RPMI7951 (cell line): ENCODE measurements around the gene PTRHD1. TPM values are rescaled to one million over a fixed set of nuclear protein-coding genes. Genes with fewer than 3 reads are reported as not detected.

Experiments used
- DNase-seq: peaks from one replicate; pipeline ENCODE4 v3.0.0-alpha.2; 2012; ENCODE audit warnings: low read depth
- total RNA-seq: library from RNA; depleted of rRNA; stranded (reverse); fragments of >200 nt; shearing (Covaris generic); gene quantifications from 2 replicates; pipeline ENCODE4 v1.2.3, GENCODE V29; 2014

The PTRHD1 gene
- total RNA-seq, 1 experiment from 2014 or later = 56.4 TPM

DNA sequence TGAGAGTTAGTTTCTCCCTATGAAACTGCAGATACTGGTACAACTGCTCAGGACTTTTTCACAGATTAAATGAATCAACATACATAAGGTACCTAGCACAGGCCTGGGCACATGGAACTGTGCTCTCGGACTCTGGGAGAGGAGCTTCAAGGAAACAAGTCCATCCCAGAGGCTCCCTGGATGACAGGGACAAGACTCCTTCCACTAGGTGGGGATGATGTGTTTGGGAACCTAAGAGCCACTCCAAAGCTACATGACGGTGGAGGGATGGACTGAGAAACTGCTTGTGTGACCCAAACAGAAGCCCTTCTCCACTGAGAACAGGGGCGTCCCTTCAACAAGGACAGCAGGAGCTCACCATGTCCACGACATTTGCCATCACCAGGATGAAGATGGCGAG is 37.2 kb upstream of the PTRHD1 start:
- peak; percentile 49 for DNase-seq

DNA sequence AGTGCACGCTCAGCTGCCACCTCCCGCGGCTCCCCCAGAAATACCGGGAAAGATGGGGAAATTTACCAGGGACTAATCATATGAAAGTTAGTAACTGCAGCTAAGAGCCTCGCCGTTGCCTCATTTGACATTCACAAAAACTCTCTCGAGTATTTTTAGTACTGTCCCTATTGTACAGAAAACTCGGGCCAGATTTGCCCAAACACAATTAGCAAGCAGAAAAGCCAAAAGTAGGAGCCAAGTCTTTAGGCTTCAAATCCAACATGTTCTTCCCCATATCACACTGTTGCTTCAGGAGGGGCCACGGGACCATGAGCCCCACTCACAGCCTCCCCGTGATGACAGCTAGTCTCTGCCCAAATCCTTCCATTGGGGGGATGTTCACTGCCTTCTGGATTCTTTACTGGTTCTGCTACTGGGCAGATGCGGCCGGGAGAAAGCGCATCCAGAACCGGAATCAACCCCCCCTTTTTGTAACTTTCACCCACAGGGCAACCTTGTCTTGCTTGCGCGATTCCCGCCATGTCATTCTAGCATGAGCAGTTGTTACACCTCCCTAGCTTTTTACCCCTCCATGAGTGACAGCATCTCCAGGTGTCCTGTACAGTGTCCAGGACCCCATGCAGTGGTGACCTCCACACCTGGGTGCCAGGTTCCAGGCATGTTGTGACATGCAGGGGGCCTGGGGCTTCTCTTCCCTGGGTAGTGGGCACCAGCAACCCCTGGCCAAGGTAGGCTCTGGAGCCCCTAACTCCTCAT is 35.2 kb upstream of the PTRHD1 start:
- no peak for DNase-seq

DNA sequence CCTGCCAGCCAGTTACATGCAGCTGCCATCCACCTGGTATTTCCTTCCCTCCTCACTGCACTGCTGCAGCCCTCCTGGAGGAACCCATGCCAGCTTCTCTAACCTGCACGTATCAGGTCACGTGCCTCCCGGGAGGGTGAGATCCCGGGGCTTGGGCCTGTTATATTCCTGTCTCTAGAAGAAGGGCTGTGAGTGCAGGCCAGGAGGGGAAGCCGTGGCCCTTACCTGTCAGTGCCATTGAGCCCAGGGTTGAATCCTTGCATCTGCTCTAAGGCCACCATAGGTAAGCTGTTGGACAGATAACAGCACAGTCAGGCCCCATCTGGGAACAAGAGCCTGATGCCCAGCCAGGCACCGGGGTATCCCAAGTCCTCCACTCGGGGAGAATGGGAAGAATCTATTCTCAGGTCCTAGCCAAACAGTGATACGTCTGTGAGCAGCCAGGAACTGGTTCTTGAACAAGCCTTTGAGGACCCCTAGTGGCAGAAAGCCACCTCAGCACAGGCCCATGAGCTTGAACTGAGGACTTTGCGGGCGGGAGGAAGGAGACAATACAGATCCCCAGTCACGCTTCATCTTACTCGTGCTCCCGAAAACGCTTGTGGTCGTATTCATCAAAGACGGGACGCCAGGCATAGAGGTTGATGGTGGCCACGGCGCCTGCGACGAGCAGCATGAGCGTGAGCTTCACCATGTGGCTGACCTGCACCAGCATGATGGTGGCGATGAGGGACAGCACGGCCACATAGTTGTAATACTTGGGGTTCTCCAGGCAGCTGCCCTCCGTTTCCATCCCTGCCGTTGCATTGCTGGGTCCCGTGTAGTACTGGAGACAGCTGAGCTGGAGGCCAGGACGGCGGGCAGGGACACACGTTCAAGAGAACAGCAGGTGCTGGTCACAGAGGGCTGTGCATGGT is 34.4 kb upstream of the PTRHD1 start:
- peak; percentile 78 for DNase-seq

DNA sequence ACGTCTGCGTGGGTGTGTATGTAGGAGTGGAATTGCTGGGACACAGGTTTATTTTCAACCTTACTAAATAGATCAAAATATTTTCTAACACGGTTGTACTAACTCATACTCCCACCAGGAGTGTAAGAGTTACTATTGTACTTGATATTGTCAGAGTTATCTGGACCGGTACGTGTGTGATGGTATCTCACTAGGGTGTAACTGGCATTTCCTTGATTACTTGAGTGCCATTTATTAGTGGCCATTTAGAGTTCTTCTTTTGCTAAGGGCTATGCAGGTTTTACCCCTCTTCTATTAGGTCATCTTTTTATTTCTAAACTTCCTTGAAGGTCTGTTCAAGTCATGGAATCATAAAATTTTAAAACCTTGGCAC is 33.6 kb upstream of the PTRHD1 start:
- no peak for DNase-seq

DNA sequence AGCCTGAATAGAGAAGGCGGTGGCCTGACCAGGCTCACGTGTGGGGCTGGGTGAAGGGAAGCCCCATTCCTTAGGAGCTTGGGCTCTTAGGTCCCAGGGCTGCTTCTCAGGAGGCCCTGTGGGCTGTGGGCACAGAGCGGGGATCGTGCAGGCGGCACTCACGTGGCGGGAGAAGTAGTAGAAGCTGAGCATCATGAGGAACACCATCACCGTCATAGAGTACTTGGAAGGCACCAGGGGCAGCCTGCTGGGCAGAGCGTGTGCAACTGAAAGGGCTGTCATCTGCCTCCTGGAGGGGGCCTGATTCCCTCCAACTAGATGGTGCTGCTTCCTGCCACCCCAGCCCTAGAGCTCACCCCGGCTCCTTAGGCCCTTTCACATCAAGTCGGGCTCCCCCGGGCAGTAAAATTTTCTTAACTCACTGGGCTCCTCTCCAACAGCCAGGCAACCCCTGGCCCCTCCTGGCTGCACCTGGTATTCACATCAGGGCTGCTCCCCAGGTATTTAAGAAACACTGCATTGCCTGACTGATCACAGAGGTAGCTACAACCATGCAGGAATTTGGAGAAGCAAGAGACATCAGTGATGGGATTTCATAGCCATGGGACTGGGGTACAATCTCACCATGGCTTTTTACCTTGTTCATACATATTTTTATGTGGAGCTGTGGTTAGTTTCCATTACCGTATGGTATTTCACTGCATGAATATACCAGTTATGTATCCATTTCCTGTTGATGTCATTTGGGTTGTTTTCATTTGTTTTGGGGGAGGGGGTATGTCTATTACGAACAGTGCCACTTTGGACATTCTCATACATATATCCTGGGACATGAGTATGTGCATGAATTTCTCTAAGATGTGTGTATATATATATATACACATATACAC is 32.9 kb upstream of the PTRHD1 start:
- DNase-seq = no peak

DNA sequence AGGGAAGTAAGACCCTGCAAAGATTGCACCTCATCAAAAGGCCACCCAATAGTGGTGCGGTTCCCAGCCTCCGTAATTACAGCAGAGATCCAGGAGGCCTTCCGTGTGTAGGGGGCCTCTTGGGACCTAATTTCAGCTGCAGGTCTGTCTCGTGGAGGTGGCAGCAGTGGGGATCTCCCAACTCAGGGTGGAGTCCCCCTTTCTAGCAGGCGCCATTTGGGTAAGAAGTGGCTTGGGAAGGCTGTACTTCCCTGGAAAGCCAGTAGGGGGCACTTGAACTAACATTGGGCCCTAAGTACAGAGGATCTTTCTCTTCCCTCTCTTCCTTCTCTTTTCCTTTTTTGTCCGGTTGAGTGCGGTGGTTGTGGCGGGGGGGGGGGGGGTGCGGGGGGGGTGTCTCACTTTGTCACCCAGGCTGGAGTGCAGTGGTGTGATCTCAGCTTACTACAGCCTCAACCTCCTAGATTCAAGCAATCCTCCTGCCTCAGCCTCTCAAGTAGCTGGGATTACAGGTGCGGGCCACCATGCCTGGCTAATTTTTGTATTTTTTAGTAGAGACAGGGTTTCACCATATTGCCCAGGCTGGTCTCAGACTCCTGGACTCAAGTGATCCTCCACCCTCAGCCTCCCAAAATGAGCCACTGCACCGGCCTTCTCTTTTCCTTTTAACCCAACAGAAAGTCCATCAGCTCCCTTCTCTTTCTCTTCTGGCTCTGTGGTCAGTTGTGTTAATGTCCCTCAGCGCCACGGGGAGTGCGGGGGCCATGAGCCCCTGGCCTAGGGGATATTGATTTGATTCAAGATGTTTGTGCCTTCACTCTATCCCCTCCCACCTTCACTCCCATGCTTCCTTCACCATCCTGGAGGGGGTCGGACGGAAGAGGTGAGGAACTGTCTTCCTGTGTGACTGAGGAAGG is 32.0 kb upstream of the PTRHD1 start:
- peak; percentile 19 for DNase-seq

DNA sequence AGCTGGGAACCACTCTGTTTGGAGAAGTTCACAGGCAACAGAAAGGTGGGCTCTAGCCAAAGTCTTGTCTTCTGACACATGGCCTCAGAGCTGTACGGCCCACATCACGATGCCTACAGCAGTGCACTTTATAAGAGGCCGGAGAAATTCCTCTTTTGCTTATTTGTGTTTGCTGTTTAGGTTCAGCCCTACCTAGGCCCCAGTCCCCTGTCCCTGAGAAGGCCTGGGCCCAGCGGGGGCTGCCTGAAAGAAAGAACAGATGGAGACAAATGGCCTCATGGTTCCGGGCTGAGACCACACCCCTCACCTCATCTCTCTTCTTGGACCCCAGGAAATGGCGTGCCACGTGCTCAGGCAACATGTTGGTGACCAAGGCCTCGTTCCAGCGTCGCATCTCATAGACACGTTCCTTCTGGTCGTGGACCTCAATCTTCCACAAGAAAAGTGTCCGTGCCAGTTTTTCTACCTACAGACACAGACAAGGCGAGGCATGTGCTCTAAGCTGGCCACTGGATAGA is 30.9 kb upstream of the PTRHD1 start:
- no peak for DNase-seq

DNA sequence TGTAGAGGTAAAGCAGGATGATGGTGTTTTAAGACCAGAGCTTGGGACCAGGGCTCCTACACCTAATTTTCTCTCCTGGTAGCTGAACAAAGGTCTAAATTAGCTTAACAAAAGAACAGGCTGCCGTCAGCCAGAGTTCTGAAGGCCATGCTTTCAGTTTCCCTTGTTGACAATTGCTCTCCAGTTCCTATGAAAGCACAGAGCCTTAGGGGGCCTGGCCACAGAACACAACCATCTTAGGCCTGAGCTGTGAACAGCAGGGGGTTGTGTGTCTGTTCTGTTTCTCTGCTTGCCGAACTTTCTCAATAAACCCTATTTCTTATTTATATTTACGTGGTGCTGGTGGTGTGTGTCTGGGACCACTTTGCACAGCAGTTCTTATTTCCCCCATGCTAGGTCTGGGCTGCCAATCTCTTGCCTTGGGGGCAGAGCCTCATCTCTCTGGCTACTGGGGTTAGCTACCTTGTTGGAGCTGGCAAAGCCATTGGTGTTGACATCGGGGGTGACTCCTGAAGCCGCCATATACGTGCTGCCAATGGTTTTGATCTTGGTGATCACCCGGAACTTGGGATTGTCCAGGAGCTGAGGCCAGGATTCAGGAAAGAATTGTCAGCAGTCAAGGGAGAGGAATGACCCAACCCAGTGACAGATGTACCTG is 29.0 kb upstream of the PTRHD1 start:
- DNase-seq = no peak

DNA sequence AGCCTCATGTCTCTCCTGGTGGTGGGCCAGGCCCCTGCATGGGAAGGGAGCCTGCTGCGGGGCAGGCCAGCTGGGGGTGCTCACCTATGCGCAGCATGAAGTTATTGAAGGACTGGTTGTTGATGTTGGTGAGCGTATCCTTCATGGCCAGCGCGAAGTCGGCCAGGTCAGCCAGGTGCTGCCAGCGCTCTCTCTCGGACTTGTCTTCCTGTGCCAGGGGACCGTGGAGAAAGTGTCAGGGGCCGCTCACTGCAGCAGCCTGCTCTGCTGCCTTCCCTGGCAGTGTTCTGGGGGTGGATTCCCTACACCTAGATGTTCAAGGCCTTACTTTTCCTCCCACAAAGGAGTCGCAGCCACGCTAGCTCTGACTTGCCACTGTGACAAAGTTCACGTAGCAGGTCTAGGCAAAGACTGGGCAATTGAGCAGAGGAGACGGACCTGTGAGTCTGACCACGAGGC is 28.3 kb upstream of the PTRHD1 start:
- no peak for DNase-seq

DNA sequence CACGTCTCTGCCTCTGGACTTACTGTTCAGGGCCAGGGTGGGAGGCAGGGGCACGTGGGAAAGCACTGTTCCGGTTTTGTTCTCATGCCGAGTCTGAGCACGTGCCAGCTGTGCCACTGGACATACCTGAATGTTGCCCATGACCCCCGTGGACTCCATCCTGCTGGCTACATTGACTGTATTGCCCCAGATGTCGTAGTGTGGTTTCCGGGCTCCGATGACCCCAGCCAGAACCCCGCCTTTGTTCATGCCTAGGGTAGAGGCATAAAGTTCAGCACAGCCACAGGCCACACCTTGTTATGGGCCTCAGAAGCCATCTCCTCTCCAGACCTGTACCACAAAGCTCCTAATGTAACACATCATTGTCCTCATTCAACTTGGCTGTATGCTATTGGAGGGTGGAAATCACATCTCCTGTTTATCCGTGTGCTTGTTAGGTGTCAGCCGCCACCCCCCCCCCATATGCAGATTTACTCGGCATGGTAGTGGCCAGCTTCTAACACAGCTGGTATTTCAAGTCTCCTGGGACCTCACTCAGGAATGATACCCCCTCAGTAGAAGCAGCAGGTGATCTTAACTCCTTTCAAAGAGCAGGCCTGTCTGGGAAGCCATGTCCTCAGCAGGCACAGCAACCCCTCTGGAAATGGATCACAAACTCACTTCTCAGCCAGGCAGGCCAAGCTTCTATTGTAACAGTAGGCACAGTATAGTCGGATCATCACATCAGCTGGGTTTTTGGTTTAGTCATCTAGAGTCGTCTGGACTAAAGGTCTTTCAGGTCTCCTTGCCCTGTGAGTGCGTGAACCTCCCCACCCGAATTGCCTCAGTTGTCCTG is 27.6 kb upstream of the PTRHD1 start:
- DNase-seq = no peak

DNA sequence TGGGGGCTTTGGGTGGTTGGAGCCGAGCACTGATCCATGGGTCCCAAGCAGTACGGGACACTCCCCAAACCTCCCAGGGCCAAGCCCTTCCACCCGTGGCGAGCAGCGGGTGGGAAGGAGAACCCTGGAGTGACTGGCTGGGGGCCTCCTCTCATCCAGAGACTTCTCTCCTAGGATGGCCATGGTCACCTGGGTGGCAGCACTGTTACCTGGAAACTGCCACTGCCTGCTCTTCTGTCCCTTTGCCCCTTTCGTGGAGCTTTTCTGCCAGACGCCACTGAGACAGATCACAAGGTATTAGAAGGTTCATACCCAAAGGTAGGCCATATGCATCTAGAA is 27.0 kb upstream of the PTRHD1 start:
- DNase-seq = no peak

DNA sequence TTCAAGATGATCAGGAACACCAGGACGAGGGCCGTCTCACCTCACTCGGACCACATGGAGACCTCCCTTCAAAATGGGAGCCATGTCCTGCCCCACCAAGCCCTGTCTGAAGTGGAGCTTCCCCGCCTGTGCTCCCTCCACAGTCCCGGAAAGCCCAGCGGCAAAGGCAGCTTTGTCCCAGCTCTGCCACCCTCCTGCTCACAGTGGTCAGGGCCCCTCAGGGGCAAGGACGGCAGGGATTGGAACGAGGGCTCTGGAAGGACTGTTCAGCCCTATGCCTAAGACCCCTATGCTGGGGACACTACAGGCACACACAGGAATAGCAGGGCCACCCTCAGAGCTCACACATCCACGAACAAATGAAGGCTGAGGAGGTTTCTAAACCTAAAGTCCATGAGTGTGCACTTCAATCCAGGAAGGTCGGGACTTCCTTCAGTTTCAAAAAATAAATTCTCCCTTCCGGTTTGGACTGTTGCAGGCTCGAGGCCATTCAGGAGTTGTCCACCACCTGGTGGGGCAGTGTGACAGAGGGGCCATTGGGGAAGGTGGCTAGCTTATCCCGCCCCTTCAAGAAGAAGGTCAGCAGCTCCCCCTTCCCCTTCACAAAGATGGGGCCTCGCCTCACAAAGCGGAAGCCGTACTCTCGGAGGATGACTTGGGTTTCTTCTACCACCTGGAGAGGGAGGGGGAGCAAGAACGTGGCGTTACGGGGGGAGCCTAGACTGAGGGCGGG is 26.4 kb upstream of the PTRHD1 start:
- no peak for DNase-seq

DNA sequence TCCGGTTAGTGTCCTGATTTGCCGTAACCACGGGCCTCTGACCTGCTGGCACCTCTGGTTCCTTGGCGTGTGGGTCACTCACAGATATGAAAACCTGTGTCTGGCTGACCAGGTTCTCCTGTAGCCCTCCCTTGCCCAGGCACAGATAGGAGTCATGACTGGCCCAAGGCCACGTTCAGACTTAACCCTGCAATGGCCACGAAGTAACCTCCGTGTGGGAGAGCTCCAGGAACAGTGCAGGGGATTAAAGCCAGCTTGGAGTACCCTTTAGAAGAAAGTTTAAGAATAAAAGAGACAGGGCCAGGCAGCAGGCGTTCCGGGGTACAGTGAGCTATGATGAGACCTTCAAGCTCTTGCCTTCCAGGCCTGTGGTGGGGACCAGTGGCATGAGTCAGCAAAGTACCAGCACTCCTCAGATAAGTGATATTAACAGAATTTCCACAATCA is 25.6 kb upstream of the PTRHD1 start:
- DNase-seq = peak; percentile 38

DNA sequence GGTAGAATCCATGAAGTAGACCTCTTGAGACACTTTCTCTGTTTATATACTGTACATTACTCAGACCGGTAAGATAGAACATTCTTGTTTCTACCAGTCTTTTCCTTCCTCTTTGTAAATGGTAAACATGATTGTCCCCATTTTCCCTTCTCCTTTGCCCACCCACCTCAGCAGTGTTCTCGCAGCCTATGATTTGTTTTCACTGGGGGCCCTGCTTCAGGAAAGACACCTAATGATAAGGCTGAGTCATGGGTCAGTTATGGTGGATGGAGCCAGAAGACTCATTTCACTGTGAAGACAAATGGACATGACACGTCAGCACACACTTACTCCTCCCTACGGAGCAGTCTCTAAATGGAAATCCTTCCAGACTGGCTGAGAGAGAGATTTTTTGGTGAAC is 23.7 kb upstream of the PTRHD1 start:
- DNase-seq = peak; percentile 79

DNA sequence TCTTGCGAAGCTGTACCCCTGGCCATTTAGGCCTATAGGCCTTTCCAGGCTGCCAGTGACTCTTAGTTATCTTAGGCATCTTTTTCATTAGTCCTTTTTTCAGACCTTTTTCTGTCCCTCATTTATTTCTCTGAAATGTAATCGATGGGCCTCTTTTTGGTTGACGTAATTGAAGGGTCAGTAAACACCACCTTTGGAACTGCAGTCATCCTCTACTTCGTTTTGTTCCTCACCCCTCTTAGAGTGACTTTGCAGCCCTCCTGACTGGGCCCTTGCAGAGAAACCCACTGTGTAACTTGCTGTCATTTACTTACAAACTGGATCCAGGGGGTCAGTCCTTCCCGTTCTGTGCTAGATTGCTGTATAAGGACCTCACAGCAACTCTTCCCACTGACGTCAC is 23.2 kb upstream of the PTRHD1 start:
- no peak for DNase-seq

DNA sequence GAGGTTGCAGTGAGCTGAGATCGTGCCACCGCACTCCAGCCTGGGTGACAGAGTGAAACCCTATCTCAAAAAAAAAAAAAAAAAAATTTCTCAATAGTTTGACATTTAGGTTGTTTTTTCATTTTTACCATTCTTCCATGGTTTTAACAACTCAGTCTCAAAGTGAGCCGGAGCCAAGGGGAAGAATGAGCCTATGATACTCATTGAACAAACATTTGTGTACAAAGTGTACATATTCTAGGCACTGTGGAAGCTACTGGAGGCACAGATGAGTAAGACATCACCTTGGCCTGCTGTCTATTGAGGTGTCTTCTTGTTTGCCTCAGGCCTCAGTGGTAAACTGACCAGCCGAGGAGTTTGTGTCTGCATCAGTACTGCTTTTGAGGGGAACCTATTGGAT is 22.0 kb upstream of the PTRHD1 start:
- no peak for DNase-seq

DNA sequence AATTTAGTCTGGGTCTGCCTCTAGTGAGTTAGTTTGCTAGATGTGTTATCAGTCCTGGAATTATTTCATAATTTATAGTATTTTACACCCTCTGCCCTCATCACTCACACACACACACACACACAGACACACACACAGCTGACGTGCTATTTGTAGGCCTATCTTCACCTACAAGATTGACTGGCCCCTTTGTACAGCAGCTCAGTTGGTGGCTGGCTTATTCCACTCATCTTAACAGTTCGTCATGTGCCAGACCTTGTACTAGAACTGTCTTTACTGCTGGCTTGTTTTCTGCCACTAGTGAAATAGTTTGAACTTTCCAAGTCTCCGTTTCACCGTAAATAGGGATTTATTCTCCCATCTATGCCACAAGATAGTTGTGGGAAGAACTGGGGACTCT is 21.3 kb upstream of the PTRHD1 start:
- no peak for DNase-seq

DNA sequence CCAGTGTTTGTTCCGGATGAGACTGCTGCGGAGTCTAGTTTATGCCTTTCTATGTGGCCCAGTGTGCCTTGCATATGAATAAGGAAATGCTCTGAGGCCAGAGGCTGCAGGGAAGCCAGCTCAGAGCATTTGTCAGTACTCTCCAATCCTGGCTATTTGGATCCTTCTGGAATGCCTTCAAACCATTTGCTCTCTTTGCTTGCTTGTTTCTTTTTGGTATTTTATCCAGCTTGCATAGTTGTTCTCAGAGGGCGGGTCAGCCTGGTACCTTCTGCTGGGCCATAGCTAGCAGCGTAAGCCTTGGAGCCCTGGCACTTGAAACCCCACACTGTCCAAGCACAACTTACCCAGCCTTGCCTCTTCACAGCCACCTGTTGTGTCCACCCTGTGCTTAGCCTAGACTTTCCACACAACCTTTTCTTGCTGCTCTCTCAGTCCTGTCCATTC is 20.5 kb upstream of the PTRHD1 start:
- DNase-seq = no peak
